Trophoblast cell (in vitro differentiated cells and primary cell): ENCODE data around the gene SRI.

ENCODE experiments used
- DNase-seq, 2 donors: peaks; one replicate each; pipeline ENCODE4 v3.0.0-alpha.2; 2016
- H2AFZ ChIP-seq: 2 replicates; pipeline ENCODE4 v1.6.1; 2013; ENCODE audit warnings: low read length, moderate library complexity, mild to moderate bottlenecking; ENCODE audit not compliant: insufficient read depth, poor library complexity
- H2AK5ac ChIP-seq: 2 replicates; pipeline ENCODE4 v1.6.1; 2013; ENCODE audit warnings: mild to moderate bottlenecking, low read length
- H2BK120ac ChIP-seq: 2 replicates; pipeline ENCODE4 v1.6.1; 2013; ENCODE audit warnings: low read length, mild to moderate bottlenecking, moderate library complexity; ENCODE audit not compliant: insufficient read depth, poor library complexity
- H2BK12ac ChIP-seq: 2 replicates; pipeline ENCODE4 v1.6.1; 2013; ENCODE audit warnings: mild to moderate bottlenecking, low read length, moderate library complexity
- H2BK5ac ChIP-seq: 2 replicates; pipeline ENCODE4 v1.6.1; 2013; ENCODE audit warnings: low read length, low read depth, moderate library complexity, mild to moderate bottlenecking; ENCODE audit not compliant: poor library complexity
- H3K14ac ChIP-seq: 2 replicates; pipeline ENCODE4 v1.6.1; 2013; ENCODE audit warnings: mild to moderate bottlenecking, low read length
- H3K18ac ChIP-seq: 2 replicates; pipeline ENCODE4 v1.6.1; 2013; ENCODE audit warnings: mild to moderate bottlenecking, low read length
- H3K23ac ChIP-seq: 2 replicates; pipeline ENCODE4 v1.6.1; 2013; ENCODE audit warnings: low read length
- H3K27ac ChIP-seq: 2 replicates; pipeline ENCODE4 v1.5.1; 2013; ENCODE audit warnings: low read depth, mild to moderate bottlenecking, inconsistent platforms, low read length, moderate library complexity
- H3K27me3 ChIP-seq: 2 replicates; pipeline ENCODE4 v1.6.1; 2013; ENCODE audit warnings: inconsistent platforms, mild to moderate bottlenecking, low read length, moderate library complexity; ENCODE audit not compliant: insufficient read depth
- H3K36me3 ChIP-seq, 2 experiments: 1 replicate in 1 of 2; 2 replicates in 1 of 2; pipeline ENCODE4 v1.6.1; 2013; ENCODE audit warnings: low read length in 2 of 2, mild to moderate bottlenecking in 2 of 2, moderate library complexity in 1 of 2; ENCODE audit not compliant: insufficient read depth in 2 of 2, control insufficient read depth in 1 of 2
- H3K4ac ChIP-seq: 2 replicates; pipeline ENCODE4 v1.6.1; 2013; ENCODE audit warnings: low read depth, mild to moderate bottlenecking, low read length, moderate library complexity
- H3K4me1 ChIP-seq, 2 experiments: 1 replicate in 1 of 2; 2 replicates in 1 of 2; pipeline ENCODE4 v1.6.1; 2013; ENCODE audit warnings: low read length in 2 of 2, mild to moderate bottlenecking in 2 of 2, moderate library complexity in 1 of 2; ENCODE audit not compliant: insufficient read depth in 2 of 2, control insufficient read depth in 1 of 2
- H3K4me2 ChIP-seq: 2 replicates; pipeline ENCODE4 v1.6.1; 2013; ENCODE audit warnings: inconsistent platforms, mild to moderate bottlenecking, low read length, moderate library complexity
- H3K4me3 ChIP-seq: 2 replicates; pipeline ENCODE4 v1.5.1; 2013; ENCODE audit warnings: mild to moderate bottlenecking, low read depth, low read length, inconsistent platforms
- H3K79me1 ChIP-seq: one replicate; pipeline ENCODE4 v1.6.1; 2013; ENCODE audit warnings: low read length
- H3K79me2 ChIP-seq: 2 replicates; pipeline ENCODE4 v1.6.1; 2013; ENCODE audit warnings: low read length, mild to moderate bottlenecking; ENCODE audit not compliant: control insufficient read depth, insufficient read depth, poor library complexity
- H3K9ac ChIP-seq: 2 replicates; pipeline ENCODE4 v1.6.1; 2013; ENCODE audit warnings: mild to moderate bottlenecking, low read length
- H3K9me3 ChIP-seq: 2 replicates; pipeline ENCODE4 v1.6.1; 2013; ENCODE audit warnings: low read depth, mild to moderate bottlenecking, control low read depth, inconsistent platforms, low read length; ENCODE audit not compliant: insufficient read depth
- H4K12ac ChIP-seq: 2 replicates; pipeline ENCODE4 v1.6.1; 2013; ENCODE audit warnings: low read depth, mild to moderate bottlenecking, low read length, moderate library complexity
- H4K8ac ChIP-seq: 2 replicates; pipeline ENCODE4 v1.6.1; 2013; ENCODE audit warnings: low read depth, mild to moderate bottlenecking, low read length, moderate library complexity
- H4K91ac ChIP-seq: one replicate; pipeline ENCODE4 v1.6.1; 2013; ENCODE audit warnings: low read depth, mild to moderate bottlenecking, low read length, moderate library complexity
- whole genome bisulfite sequencing: extraction: QIAGEN DNeasy Blood & Tissue Kit; methylation state at CpG from one replicate; pipeline ENCODE4 v1.1.7; 2013; ENCODE audit warnings: missing lambda C conversion rate; ENCODE audit not compliant: insufficient read length, insufficient coverage; ENCODE audit errors: extremely low coverage; 5-methylcytosine and 5-hydroxymethylcytosine counted together

SRI gene

GRCh38 chr7:88253640-88254039 is 33.8 kb upstream of the SRI start:
- Histone ChIP-seq H3K27ac (no peak overlapping the region), H3K79me2 (no peaks in the 10 kb centered on the region), H4K12ac (no peak overlapping the region), H3K18ac (no peak overlapping the region), H2BK5ac (no peak overlapping the region), H3K9ac (no peak overlapping the region), H4K8ac (no peak overlapping the region), H2BK12ac (no peak overlapping the region), H3K79me1 (no peaks in the 10 kb centered on the region), H3K4ac (no peak overlapping the region), H3K36me3 (no peaks in the 10 kb centered on the region), H4K91ac (no peak overlapping the region), H3K4me3 (no peak overlapping the region), H3K9me3 (peaks cover 5% of the 10 kb centered on the region), H2AFZ (no peak overlapping the region), H3K23ac (no peak overlapping the region), H2AK5ac (no peak overlapping the region), H3K4me2 (no peak overlapping the region), H3K27me3 (no peaks in the 10 kb centered on the region), H3K14ac (no peak overlapping the region), H2BK120ac (no peak overlapping the region), H3K4me1 (no peaks in the 10 kb centered on the region)
- DNase-seq, result no peak

GRCh38 chr7:88244258-88244657 is 24.4 kb upstream of the SRI start:
- H2BK120ac ChIP-seq, result no peak overlapping the region
- no peak overlapping the region for H3K4ac ChIP-seq
- no peak overlapping the region for H4K12ac ChIP-seq
- H2AK5ac ChIP-seq, result no peak overlapping the region
- no peak overlapping the region for H2BK5ac ChIP-seq
- H4K8ac ChIP-seq, result no peak overlapping the region
- H3K14ac ChIP-seq, result no peak overlapping the region
- no peaks in the 10 kb centered on the region for H3K9me3 ChIP-seq
- no peak overlapping the region for H2BK12ac ChIP-seq
- WGBS, result no CpG with 5 or more reads among the region's 1 CpG
- no peak overlapping the region for H3K9ac ChIP-seq
- DNase-seq, result no peak
- H3K23ac ChIP-seq, result no peak overlapping the region
- no peak overlapping the region for H2AFZ ChIP-seq
- no peak overlapping the region for H3K27ac ChIP-seq
- H3K4me2 ChIP-seq, result no peak overlapping the region
- no peaks in the 10 kb centered on the region for H3K27me3 ChIP-seq
- no peak overlapping the region for H3K18ac ChIP-seq
- H3K36me3 ChIP-seq, result no peaks in the 10 kb centered on the region
- H3K79me2 ChIP-seq, result no peaks in the 10 kb centered on the region
- H3K4me1 ChIP-seq, result no peaks in the 10 kb centered on the region
- no peak overlapping the region for H4K91ac ChIP-seq
- H3K79me1 ChIP-seq, result no peaks in the 10 kb centered on the region
- no peak overlapping the region for H3K4me3 ChIP-seq

GRCh38 chr7:88243345-88243909 is 23.6 kb upstream of the SRI start:
- Histone ChIP-seq H2AK5ac (no peak overlapping the region), H3K4me2 (no peak overlapping the region), H3K4ac (no peak overlapping the region), H3K4me3 (no peak overlapping the region), H3K23ac (no peak overlapping the region), H4K12ac (no peak overlapping the region), H3K4me1 (no peaks in the 10 kb centered on the region), H3K9ac (no peak overlapping the region), H3K27me3 (no peaks in the 10 kb centered on the region), H3K36me3 (no peaks in the 10 kb centered on the region), H3K79me1 (no peaks in the 10 kb centered on the region), H2BK12ac (no peak overlapping the region), H3K9me3 (no peaks in the 10 kb centered on the region), H2BK120ac (no peak overlapping the region), H4K8ac (no peak overlapping the region), H3K18ac (no peak overlapping the region), H3K14ac (no peak overlapping the region), H3K79me2 (no peaks in the 10 kb centered on the region), H4K91ac (no peak overlapping the region), H2BK5ac (no peak overlapping the region), H2AFZ (no peak overlapping the region), H3K27ac (no peak overlapping the region)
- DNase-seq, result peak; percentile 76 to 89
- WGBS, result no CpG with 5 or more reads among the region's 2 CpGs

GRCh38 chr7:88239852-88240251 is 20.0 kb upstream of the SRI start:
- Histone ChIP-seq H2BK12ac (no peak overlapping the region), H3K4me3 (no peak overlapping the region), H3K27ac (no peak overlapping the region), H3K4me1 (no peaks in the 10 kb centered on the region), H3K9me3 (no peaks in the 10 kb centered on the region), H2AFZ (no peak overlapping the region), H3K9ac (no peak overlapping the region), H3K18ac (no peak overlapping the region), H2BK120ac (no peak overlapping the region), H3K27me3 (no peaks in the 10 kb centered on the region), H2BK5ac (no peak overlapping the region), H3K4ac (no peak overlapping the region), H3K4me2 (no peak overlapping the region), H3K14ac (no peak overlapping the region), H3K79me2 (no peaks in the 10 kb centered on the region), H4K8ac (no peak overlapping the region), H4K12ac (no peak overlapping the region), H3K36me3 (no peaks in the 10 kb centered on the region), H4K91ac (no peak overlapping the region), H2AK5ac (no peak overlapping the region), H3K79me1 (no peaks in the 10 kb centered on the region), H3K23ac (no peak overlapping the region)
- DNase-seq, result no peak
- WGBS, result no CpG with 5 or more reads among the region's 1 CpG
